ENCODE measurements around the gene C11orf86. TPM values are rescaled to one million over a fixed set of nuclear protein-coding genes. Genes with fewer than 3 reads are reported as not detected.
A peak's percentile ranks its signal among the peaks of the same experiment; 100 is the strongest.

C11orf86 gene
- polyA plus RNA-seq, 4 donors, result 29.8 to 801 (median 320) TPM

- 55 to 74% (median 59%) methylated on average over 4 of the region's 4 CpGs for WGBS, 3 donors
- no peak overlapping the region for H3K4me3 ChIP-seq (ENCODE audit: low read depth in 1 of 3, low read length in 3 of 3)
- no peaks in the 10 kb centered on the region for H3K27me3 ChIP-seq (ENCODE audit: control insufficient read depth in 3 of 3, insufficient read depth in 3 of 3, low read length in 3 of 3)
- no peaks in the 10 kb centered on the region for H3K36me3 ChIP-seq (ENCODE audit: control insufficient read depth in 3 of 3, insufficient read depth in 2 of 3, low read depth in 1 of 3, low read length in 3 of 3)
- FAIRE-seq (no peak), DNase-seq (peak in 1 of 2 donors; percentile 39)
- H3K4me1 ChIP-seq (ENCODE audit: control insufficient read depth in 3 of 3, insufficient read depth in 2 of 3, low read depth in 1 of 3, low read length in 2 of 3), result peaks cover 4 to 50% (median 9%) of the 10 kb centered on the region in 3 donors
- H3K27ac ChIP-seq (ENCODE audit: low read depth in 1 of 3, low read length in 2 of 3), result peak overlapping the region; percentile 86 to 90 (median 89)
- peaks cover 0 to 16% of the 10 kb centered on the region in 2 donors for H3K9me3 ChIP-seq (ENCODE audit: control insufficient read depth in 2 of 2, insufficient read depth in 1 of 2, low read depth in 1 of 2, low read length in 1 of 2)
These were observed 4.7 kb upstream of the C11orf86 start for GRCh38 chr11:66970371-66970806.

- peak overlapping the region; percentile 86 to 90 (median 89) for H3K27ac ChIP-seq (ENCODE audit: low read depth in 1 of 3, low read length in 2 of 3)
- H3K4me3 ChIP-seq (ENCODE audit: low read depth in 1 of 3, low read length in 3 of 3), result no peak overlapping the region
- peaks cover 0 to 16% of the 10 kb centered on the region in 2 donors for H3K9me3 ChIP-seq (ENCODE audit: control insufficient read depth in 2 of 2, insufficient read depth in 1 of 2, low read depth in 1 of 2, low read length in 1 of 2)
- H3K4me1 ChIP-seq (ENCODE audit: control insufficient read depth in 3 of 3, insufficient read depth in 2 of 3, low read depth in 1 of 3, low read length in 2 of 3), result peaks cover 4 to 49% (median 9%) of the 10 kb centered on the region in 3 donors
- DNase-seq, result peak; percentile 82 to 94
- H3K36me3 ChIP-seq (ENCODE audit: control insufficient read depth in 3 of 3, insufficient read depth in 2 of 3, low read depth in 1 of 3, low read length in 3 of 3), result no peaks in the 10 kb centered on the region
- WGBS, 3 donors, result 19 to 43% (median 26%) methylated on average over 5 of the region's 5 CpGs
- no peak for FAIRE-seq
- no peaks in the 10 kb centered on the region for H3K27me3 ChIP-seq (ENCODE audit: control insufficient read depth in 3 of 3, insufficient read depth in 3 of 3, low read length in 3 of 3)
These were observed 4.2 kb upstream of the C11orf86 start for GRCh38 chr11:66970807-66971442.

- Histone ChIP-seq H3K4me1 (ENCODE audit: control insufficient read depth in 3 of 3, insufficient read depth in 2 of 3, low read depth in 1 of 3, low read length in 2 of 3) (peaks cover 4 to 48% (median 7%) of the 10 kb centered on the region in 3 donors), H3K36me3 (ENCODE audit: control insufficient read depth in 3 of 3, insufficient read depth in 2 of 3, low read depth in 1 of 3, low read length in 3 of 3) (peaks cover 0 to 4% (median 0%) of the 10 kb centered on the region in 3 donors), H3K4me3 (ENCODE audit: low read depth in 1 of 3, low read length in 3 of 3) (no peak overlapping the region), H3K27me3 (ENCODE audit: control insufficient read depth in 3 of 3, insufficient read depth in 3 of 3, low read length in 3 of 3) (no peaks in the 10 kb centered on the region), H3K27ac (ENCODE audit: low read depth in 1 of 3, low read length in 2 of 3) (peak overlapping the region; percentile 85 to 89 (median 86)), H3K9me3 (ENCODE audit: control insufficient read depth in 2 of 2, insufficient read depth in 1 of 2, low read depth in 1 of 2, low read length in 1 of 2) (peaks cover 0 to 16% of the 10 kb centered on the region in 2 donors)
- 90 to 100% (median 96%) methylated on average over 2 of the region's 2 CpGs for WGBS, 3 donors
- DNase-seq (no peak), FAIRE-seq (no peak)
These were observed 3.6 kb upstream of the C11orf86 start for GRCh38 chr11:66971488-66971887.

- no peak for FAIRE-seq
These were observed 1.0 kb upstream of the C11orf86 start for GRCh38 chr11:66973956-66974580.

GRCh38 chr11:66975405-66976027, 412 bp downstream of the C11orf86 start:
- H3K9me3 ChIP-seq (ENCODE audit: control insufficient read depth in 2 of 2, insufficient read depth in 1 of 2, low read depth in 1 of 2, low read length in 1 of 2), result peaks cover 0 to 29% of the 10 kb centered on the region in 2 donors
- H3K4me3 ChIP-seq (ENCODE audit: low read depth in 1 of 3, low read length in 3 of 3), result peak overlapping the region in 2 of 3 donors; percentile 45 to 50
- DNase-seq (no peak), FAIRE-seq (no peak)
- H3K27ac ChIP-seq (ENCODE audit: low read depth in 1 of 3, low read length in 2 of 3), result peak overlapping the region; percentile 16 to 75 (median 72)
- no peaks in the 10 kb centered on the region for H3K27me3 ChIP-seq (ENCODE audit: control insufficient read depth in 3 of 3, insufficient read depth in 3 of 3, low read length in 3 of 3)
- peaks cover 0 to 29% (median 3%) of the 10 kb centered on the region in 3 donors for H3K4me1 ChIP-seq (ENCODE audit: control insufficient read depth in 3 of 3, insufficient read depth in 2 of 3, low read depth in 1 of 3, low read length in 2 of 3)
- 59 to 71% (median 63%) methylated on average over 9 to 11 of the region's 11 CpGs for WGBS, 3 donors
- H3K36me3 ChIP-seq (ENCODE audit: control insufficient read depth in 3 of 3, insufficient read depth in 2 of 3, low read depth in 1 of 3, low read length in 3 of 3), result peaks cover 0 to 17% (median 0%) of the 10 kb centered on the region in 3 donors

More at GRCh38 chr11:66973956-66974580, 1.0 kb upstream of the C11orf86 start:
- Histone ChIP-seq H3K27me3 (ENCODE audit: control insufficient read depth in 3 of 3, insufficient read depth in 3 of 3, low read length in 3 of 3) (no peaks in the 10 kb centered on the region), H3K4me1 (ENCODE audit: control insufficient read depth in 3 of 3, insufficient read depth in 2 of 3, low read depth in 1 of 3, low read length in 2 of 3) (peaks cover 4 to 40% (median 7%) of the 10 kb centered on the region in 3 donors), H3K27ac (ENCODE audit: low read depth in 1 of 3, low read length in 2 of 3) (peak overlapping the region in 1 of 3 donors; percentile 54), H3K4me3 (ENCODE audit: low read depth in 1 of 3, low read length in 3 of 3) (no peak overlapping the region), H3K9me3 (ENCODE audit: control insufficient read depth in 2 of 2, insufficient read depth in 1 of 2, low read depth in 1 of 2, low read length in 1 of 2) (peaks cover 0 to 35% of the 10 kb centered on the region in 2 donors), H3K36me3 (ENCODE audit: control insufficient read depth in 3 of 3, insufficient read depth in 2 of 3, low read depth in 1 of 3, low read length in 3 of 3) (peaks cover 0 to 17% (median 0%) of the 10 kb centered on the region in 3 donors)
- WGBS, 3 donors, result 83 to 90% (median 87%) methylated on average over 8 of the region's 8 CpGs
- DNase-seq, result no peak

GRCh38 chr11:66976028-66976467, 944 bp downstream of the C11orf86 start:
- H3K4me3 ChIP-seq (ENCODE audit: low read depth in 1 of 3, low read length in 3 of 3), result peak overlapping the region in 2 of 3 donors; percentile 45 to 50
- peaks cover 0 to 27% of the 10 kb centered on the region in 2 donors for H3K9me3 ChIP-seq (ENCODE audit: control insufficient read depth in 2 of 2, insufficient read depth in 1 of 2, low read depth in 1 of 2, low read length in 1 of 2)
- peak in 1 of 2 donors; percentile 45 for DNase-seq
- FAIRE-seq, result no peak
- H3K36me3 ChIP-seq (ENCODE audit: control insufficient read depth in 3 of 3, insufficient read depth in 2 of 3, low read depth in 1 of 3, low read length in 3 of 3), result peaks cover 0 to 17% (median 0%) of the 10 kb centered on the region in 3 donors
- peaks cover 0 to 26% (median 3%) of the 10 kb centered on the region in 3 donors for H3K4me1 ChIP-seq (ENCODE audit: control insufficient read depth in 3 of 3, insufficient read depth in 2 of 3, low read depth in 1 of 3, low read length in 2 of 3)
- no peaks in the 10 kb centered on the region for H3K27me3 ChIP-seq (ENCODE audit: control insufficient read depth in 3 of 3, insufficient read depth in 3 of 3, low read length in 3 of 3)
- peak overlapping the region in 2 of 3 donors; percentile 72 to 75 for H3K27ac ChIP-seq (ENCODE audit: low read depth in 1 of 3, low read length in 2 of 3)
- WGBS, 3 donors, result 45 to 49% (median 48%) methylated on average over 9 of the region's 9 CpGs

GRCh38 chr11:66976925-66977324, 1.8 kb downstream of the C11orf86 start:
- no peak for FAIRE-seq
- Histone ChIP-seq H3K27me3 (ENCODE audit: control insufficient read depth in 3 of 3, insufficient read depth in 3 of 3, low read length in 3 of 3) (no peaks in the 10 kb centered on the region), H3K4me1 (ENCODE audit: control insufficient read depth in 3 of 3, insufficient read depth in 2 of 3, low read depth in 1 of 3, low read length in 2 of 3) (peaks cover 0 to 18% (median 0%) of the 10 kb centered on the region in 3 donors), H3K27ac (ENCODE audit: low read depth in 1 of 3, low read length in 2 of 3) (peak overlapping the region in 1 of 3 donors; percentile 42), H3K36me3 (ENCODE audit: control insufficient read depth in 3 of 3, insufficient read depth in 2 of 3, low read depth in 1 of 3, low read length in 3 of 3) (peaks cover 0 to 17% (median 0%) of the 10 kb centered on the region in 3 donors), H3K4me3 (ENCODE audit: low read depth in 1 of 3, low read length in 3 of 3) (peak overlapping the region in 1 of 3 donors; percentile 50), H3K9me3 (ENCODE audit: control insufficient read depth in 2 of 2, insufficient read depth in 1 of 2, low read depth in 1 of 2, low read length in 1 of 2) (peaks cover 0 to 27% of the 10 kb centered on the region in 2 donors)
- no peak for DNase-seq
- WGBS, 3 donors, result 82 to 84% (median 83%) methylated on average over 6 of the region's 6 CpGs

GRCh38 chr11:66978229-66978628, 3.1 kb downstream of the C11orf86 start:
- Histone ChIP-seq H3K9me3 (ENCODE audit: control insufficient read depth in 2 of 2, insufficient read depth in 1 of 2, low read depth in 1 of 2, low read length in 1 of 2) (peaks cover 0 to 27% of the 10 kb centered on the region in 2 donors), H3K4me3 (ENCODE audit: low read depth in 1 of 3, low read length in 3 of 3) (no peak overlapping the region), H3K36me3 (ENCODE audit: control insufficient read depth in 3 of 3, insufficient read depth in 2 of 3, low read depth in 1 of 3, low read length in 3 of 3) (peaks cover 0 to 17% (median 0%) of the 10 kb centered on the region in 3 donors), H3K4me1 (ENCODE audit: control insufficient read depth in 3 of 3, insufficient read depth in 2 of 3, low read depth in 1 of 3, low read length in 2 of 3) (peaks cover 0 to 16% (median 3%) of the 10 kb centered on the region in 3 donors), H3K27ac (ENCODE audit: low read depth in 1 of 3, low read length in 2 of 3) (no peak overlapping the region), H3K27me3 (ENCODE audit: control insufficient read depth in 3 of 3, insufficient read depth in 3 of 3, low read length in 3 of 3) (no peaks in the 10 kb centered on the region)
- DNase-seq, result no peak
- 83 to 96% (median 95%) methylated on average over 2 of the region's 2 CpGs for WGBS, 3 donors
- no peak for FAIRE-seq
